Stimulated activated CD4-positive, alpha-beta T cell treated with anti-CD3 and anti-CD28 coated beads, Interleukin-12 subunit alpha, Interleukin-12 subunit beta, amount 100 ng/mL, for 24 hours (primary cell): ENCODE data around the gene XYLB.
A peak's percentile ranks its signal among the peaks of the same experiment; 100 is the strongest.
"Not testable (repeated sequence)": the region's sequence is repeated elsewhere in the genome, so short reads cannot be mapped to it uniquely, and the experiment has no call there.

Experiments used
- DNase-seq, 2 experiments: peaks; one replicate each; pipeline ENCODE4 v3.0.0-alpha.2; 2020; ENCODE audit warnings: low read depth in 2 of 2

The XYLB gene

GRCh38 chr3:38396239-38396638 lies 49.7 kb downstream of the XYLB start:
- no peak for DNase-seq

DNA sequence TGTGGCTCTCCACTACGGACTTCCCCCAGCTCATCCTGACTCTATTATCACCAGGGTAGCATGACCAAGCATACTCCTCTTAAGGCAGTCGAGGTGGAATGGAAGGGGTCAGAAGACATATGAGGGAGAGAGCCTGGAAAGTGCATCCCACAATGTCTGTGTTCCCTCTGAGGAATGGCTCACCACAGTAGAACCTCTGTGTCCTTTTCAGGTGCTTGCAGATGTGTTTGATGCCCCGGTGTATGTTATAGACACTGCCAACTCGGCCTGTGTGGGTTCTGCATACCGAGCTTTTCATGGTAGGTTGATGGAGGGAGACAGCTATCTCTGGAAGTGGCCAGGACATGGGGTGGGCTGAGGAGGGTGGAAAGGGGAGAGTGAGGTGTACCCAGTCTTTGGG lies 50.3 kb downstream of the XYLB start:
- no peak for DNase-seq

- DNase-seq, result no peak
Measured at GRCh38 chr3:38397320-38397719, 50.7 kb downstream of the XYLB start.

DNA sequence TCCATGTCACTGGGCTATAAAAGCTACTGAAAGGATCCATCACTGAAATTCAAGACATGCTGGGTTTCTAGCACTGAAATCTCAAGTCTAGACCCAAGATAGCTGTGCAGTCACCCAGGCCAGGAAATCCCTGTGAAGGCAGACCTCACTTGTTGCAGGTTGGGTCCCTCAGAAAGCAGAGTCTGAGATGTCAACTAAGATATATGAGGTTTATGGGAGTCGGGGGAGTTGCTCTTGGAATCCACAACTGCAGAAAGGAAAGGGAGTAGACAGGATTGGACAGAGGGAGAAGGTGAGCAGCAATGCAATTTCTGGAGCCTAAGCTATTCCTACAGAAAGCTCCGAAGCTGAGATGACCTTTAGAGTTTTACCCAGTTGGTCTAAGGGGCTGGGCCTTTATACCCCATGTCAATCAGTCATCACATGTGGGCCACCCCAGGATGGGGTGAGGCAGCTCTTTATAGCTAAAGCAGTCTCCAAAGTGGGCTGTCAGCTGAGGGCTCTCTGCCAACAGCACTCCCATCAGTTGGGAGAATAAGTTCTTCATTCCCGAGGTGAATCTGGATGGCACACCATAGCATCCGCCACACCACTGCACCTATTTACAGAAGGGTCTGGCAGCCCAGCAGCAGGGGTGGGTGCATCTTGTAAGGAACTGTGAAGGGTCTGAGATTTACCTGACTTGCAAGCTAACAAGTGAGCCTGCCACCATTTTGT lies 54.8 kb downstream of the XYLB start:
- DNase-seq, result no peak

- no peak for DNase-seq
Measured at GRCh38 chr3:38404286-38404685, 57.7 kb downstream of the XYLB start.

GRCh38 chr3:38411591-38411990 lies 65.0 kb downstream of the XYLB start:
- no peak for DNase-seq

DNA sequence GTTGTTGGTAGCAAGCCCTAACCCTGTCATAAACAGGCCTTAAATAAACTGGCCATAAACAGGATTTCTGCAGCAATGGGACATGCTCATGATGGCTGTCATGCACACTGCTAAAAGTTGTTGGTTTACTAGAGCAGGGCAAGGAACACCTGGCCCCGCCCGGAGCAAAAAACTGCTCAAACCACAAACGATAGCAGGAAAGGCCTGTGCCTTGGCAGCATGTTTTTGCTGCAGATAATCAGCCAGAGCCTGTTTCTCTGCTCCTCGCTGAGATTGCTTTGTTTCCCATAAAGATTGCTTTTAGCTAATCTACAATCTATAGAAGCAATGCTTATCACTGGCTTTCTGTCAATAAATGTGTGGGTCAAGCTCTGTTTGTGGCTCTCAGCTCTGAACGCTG lies 74.2 kb downstream of the XYLB start:
- DNase-seq, result not testable (repeated sequence)

DNA sequence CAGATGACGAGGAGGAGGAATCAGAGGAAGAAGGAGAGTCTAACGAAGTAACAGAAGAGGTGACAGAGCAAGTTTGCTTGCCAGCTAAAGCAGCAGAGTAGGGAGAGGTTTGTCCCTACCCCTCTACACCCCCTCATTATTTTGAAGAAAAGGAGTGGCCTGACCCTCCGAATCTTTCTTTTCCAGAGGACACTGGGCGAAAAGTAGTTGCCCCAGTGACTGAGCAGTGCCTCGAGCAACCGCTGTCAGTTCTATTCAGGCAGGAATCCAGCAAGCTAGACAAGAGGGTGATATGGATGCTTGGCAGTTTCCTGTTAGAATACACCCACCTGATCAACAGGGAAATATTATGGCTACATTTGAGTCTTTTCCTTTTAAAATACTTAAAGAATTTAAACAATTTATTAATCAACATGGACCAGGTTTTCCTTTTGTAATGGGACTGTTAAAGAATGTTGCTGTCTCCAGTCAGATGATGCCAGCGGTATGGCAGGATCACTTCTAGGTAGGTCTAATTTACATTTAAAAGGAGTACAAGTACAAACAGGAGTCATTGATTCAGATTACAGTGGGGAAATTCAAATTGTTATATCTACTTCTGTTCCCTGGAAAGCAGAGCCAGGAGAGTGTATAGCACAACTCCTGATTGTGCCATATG lies 75.2 kb downstream of the XYLB start:
- no peak for DNase-seq

DNA sequence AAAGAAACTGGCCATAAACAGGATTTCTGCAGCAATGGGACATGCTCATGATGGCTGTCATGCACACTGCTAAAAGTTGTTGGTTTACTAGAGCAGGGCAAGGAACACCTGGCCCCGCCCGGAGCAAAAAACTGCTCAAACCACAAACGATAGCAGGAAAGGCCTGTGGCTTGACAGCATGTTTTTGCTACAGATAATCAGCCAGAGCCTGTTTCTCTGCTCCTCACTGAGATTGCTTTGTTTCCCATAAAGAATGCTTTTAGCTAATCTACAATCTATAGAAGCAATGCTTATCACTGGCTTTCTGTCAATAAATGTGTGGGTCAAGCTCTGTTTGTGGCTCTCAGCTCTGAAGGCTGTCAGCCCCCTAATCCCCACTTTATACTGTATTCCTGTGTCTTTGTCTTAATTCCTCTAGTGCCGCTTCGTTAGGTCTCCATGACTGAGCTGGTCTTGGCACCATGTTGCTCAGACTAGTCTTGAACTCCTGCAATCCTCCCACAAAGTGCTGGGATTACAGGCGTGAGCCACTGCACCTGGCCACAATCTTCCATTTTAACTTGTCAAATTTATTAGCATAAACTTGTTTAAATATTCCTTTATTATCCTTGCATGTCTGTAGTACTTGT lies 80.3 kb downstream of the XYLB start:
- DNase-seq, result not testable (repeated sequence)

DNA sequence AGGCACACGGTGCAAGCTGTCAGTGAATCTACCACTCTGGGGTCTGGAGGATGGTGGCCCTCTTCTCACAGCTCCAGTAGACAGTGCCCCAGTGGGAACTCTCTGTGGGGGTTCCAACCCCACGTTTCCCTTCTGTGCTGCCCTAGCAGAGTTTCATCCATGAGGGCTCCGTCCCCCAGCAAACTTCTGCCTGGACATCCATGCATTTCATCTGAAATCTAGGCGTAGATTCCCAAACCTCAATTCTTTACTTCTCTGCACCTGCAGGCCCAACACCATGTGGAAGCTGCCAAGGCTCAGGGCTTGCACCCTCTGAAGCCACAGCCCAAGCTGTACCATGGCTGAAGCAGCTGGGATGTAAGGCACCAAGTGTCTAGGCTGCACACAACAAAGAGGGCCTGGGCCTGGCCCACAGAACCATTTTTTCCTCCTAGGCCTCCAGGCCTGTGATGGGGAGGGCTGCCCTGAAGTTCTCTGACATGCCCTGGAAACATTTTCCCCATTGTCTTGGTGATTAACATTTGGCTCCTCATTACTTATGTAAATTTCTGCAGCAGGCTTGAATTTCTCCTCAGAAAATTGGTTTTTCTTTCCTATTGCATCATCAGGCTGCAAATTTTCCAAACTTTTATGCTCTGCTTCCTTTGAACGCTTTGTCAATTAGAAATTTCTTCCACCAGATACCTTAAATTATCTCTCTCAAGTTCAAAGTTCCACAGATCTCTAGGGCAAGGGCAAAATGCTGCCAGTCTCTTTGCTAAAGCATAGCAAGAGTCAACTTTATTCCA lies 86.5 kb downstream of the XYLB start:
- DNase-seq, result not testable (repeated sequence)

DNA sequence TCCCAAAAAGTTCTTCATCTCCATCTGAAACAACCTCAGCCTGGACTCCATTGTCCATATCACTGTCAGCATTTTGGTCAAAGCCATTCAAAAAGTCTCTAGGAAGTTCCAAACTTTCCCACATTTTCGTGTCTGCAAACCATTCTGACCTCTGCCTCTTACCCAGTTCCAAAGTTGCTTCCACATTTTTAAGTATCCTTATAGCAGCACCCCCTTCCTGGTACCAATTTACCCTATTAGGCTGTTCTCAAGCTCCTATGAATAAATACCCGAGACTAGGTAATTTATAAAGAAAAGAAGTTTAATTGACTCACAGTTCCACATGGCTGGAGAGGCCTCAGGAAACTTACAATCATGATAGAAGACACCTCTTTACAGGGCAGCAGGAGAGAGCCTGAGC lies 87.1 kb downstream of the XYLB start:
- DNase-seq, result not testable (repeated sequence)

GRCh38 chr3:38438436-38439069 lies 92.0 kb downstream of the XYLB start:
- not testable (repeated sequence) for DNase-seq

GRCh38 chr3:38443205-38443604 lies 96.6 kb downstream of the XYLB start:
- not testable (repeated sequence) for DNase-seq

GRCh38 chr3:38446085-38446686 lies 99.6 kb downstream of the XYLB start:
- DNase-seq, result no peak

- no peak for DNase-seq
Measured at GRCh38 chr3:38446812-38447211, 100.2 kb downstream of the XYLB start.

DNA sequence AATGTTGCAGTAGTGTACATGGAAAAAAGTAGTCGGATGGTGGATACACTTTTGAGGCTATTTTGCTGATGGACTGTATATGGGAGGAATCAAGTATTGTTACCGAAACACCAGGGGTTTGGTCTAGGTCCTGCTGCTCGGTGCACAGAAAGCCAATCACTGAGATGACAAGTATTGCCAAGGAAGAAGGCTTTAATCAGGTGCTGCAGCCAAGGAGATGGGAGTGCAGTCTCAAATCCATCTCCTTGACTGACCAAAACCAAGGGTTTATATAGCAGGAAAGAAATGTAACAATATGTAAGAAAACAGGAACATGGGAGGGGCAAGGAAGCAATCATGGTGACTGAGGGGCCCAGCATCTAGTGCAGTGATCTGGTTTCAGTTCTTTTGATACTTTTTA lies 104.3 kb downstream of the XYLB start:
- DNase-seq, result no peak

- peak; percentile 38 to 65 for DNase-seq
Measured at GRCh38 chr3:38453075-38453912, 106.7 kb downstream of the XYLB start, which contains the start of gene ACVR2B. Gene ACVR2B, plus strand, starts transcription at chr3:38453890. Its CDS starts 433 bp downstream, at chr3:38454323.

DNA sequence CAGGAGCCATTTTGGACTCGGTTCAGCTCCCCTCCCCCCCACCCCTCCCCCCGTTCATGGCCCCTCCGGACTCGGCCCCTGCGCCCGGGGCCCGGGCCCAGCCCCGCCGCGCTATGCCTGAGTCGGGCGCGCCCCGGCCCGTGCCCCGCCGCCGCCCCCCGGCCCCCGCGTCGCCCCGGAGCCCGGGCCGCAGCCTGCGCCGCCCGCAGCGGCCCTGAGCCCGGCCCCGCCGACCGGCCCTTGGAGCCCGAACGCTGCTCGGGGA lies 107.3 kb downstream of the XYLB start:
- DNase-seq, result no peak

- DNase-seq, result no peak
Measured at GRCh38 chr3:38454178-38454883, 107.7 kb downstream of the XYLB start.
